Esophagus squamous epithelium (tissue), 4 donors: ENCODE results near the gene ZNF518A.

Experiments
- POLR2A ChIP-seq, 4 donors: fragments of 450-650 bp; IDR thresholded peaks; one replicate each; pipeline ENCODE4 v1.6.1; 2017; ENCODE audit warnings: antibody characterized with exemption in 4 of 4, mild to moderate bottlenecking in 4 of 4, moderate library complexity in 3 of 4
- TF ChIP-seq, protein P1 (sequence below), 6 experiments: fragments of 450-650 bp in 4 of 6; fragments of 200-600 bp in 2 of 6; sonication (generic) in 2 of 6; IDR thresholded peaks; one replicate each; pipeline ENCODE4 v1.5.1; 2016 to 2019; ENCODE audit warnings: antibody characterized with exemption in 6 of 6, mild to moderate bottlenecking in 4 of 6, moderate library complexity in 4 of 6

DNA sequence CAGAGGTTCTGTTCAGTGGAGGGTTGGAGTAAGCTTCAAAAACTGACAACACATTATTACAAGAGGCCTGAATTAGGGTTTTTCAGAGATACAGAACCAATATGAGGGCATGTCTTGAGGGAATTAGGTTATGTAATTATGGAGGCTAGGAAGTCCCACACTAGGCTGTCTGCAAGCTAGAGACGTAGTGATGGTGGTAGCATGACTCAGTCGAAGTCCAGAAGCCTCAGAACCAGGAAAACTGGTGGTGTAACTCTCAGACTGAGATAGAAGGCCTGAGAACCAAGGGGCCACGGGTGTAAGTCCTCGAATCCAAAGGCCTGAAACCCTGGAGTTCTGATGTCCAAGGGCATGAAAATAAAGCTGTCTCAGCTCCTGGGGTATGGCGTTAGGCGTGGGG lies 35.6 kb downstream of the ZNF518A start:
- no peak for TF ChIP-seq POLR2A (IDR thresholded peaks at IDR 0.05)
- TF ChIP-seq, protein P1, sequence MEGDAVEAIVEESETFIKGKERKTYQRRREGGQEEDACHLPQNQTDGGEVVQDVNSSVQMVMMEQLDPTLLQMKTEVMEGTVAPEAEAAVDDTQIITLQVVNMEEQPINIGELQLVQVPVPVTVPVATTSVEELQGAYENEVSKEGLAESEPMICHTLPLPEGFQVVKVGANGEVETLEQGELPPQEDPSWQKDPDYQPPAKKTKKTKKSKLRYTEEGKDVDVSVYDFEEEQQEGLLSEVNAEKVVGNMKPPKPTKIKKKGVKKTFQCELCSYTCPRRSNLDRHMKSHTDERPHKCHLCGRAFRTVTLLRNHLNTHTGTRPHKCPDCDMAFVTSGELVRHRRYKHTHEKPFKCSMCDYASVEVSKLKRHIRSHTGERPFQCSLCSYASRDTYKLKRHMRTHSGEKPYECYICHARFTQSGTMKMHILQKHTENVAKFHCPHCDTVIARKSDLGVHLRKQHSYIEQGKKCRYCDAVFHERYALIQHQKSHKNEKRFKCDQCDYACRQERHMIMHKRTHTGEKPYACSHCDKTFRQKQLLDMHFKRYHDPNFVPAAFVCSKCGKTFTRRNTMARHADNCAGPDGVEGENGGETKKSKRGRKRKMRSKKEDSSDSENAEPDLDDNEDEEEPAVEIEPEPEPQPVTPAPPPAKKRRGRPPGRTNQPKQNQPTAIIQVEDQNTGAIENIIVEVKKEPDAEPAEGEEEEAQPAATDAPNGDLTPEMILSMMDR (IDR thresholded peaks at IDR 0.05): no peak
